Transverse colon (tissue), 4 donors: Measurements from ENCODE around the gene BCL2L13. TPM values are rescaled to one million over a fixed set of nuclear protein-coding genes. Genes with fewer than 3 reads are reported as not detected.

Source experiments
- DNase-seq: peaks from one replicate; pipeline ENCODE4 v3.0.0-alpha.2; 2019
- H3K27ac ChIP-seq, 4 donors: fragments of 200-600 bp; sonication (generic); 2 replicates each; pipeline ENCODE4 v1.5.1; 2016 to 2018; ENCODE audit warnings: inconsistent platforms in 4 of 4
- H3K27me3 ChIP-seq: fragments of 200-600 bp; sonication (generic); 2 replicates; pipeline ENCODE4 v1.5.1; 2017; ENCODE audit warnings: inconsistent platforms
- H3K36me3 ChIP-seq, 4 donors: fragments of 200-600 bp; sonication (generic); 2 replicates each; pipeline ENCODE4 v1.5.1; 2017 to 2019; ENCODE audit warnings: inconsistent platforms in 4 of 4
- H3K4me1 ChIP-seq, 4 donors: fragments of 200-600 bp; sonication (generic); 2 replicates each; pipeline ENCODE4 v1.5.1; 2017 to 2020; ENCODE audit warnings: inconsistent platforms in 4 of 4
- H3K4me3 ChIP-seq, 4 donors: fragments of 200-600 bp; sonication (generic); 1 replicate in 1 of 4; 2 replicates in 3 of 4; pipeline versions ENCODE4 v1.5.1 to v1.6.1; 2017 to 2019; ENCODE audit warnings: inconsistent platforms in 4 of 4
- H3K9me3 ChIP-seq, 2 donors: fragments of 200-600 bp; sonication (generic); 2 replicates each; pipeline ENCODE4 v1.5.1; 2017 to 2019; ENCODE audit warnings: inconsistent platforms in 2 of 2
- EP300 ChIP-seq: sonication (generic); formaldehyde crosslinking; IDR thresholded peaks from one replicate; pipeline ENCODE4 v1.6.1; 2017; ENCODE audit warnings: antibody characterized with exemption, low read depth
- POLR2A ChIP-seq: fragments of 450-650 bp; IDR thresholded peaks from one replicate; pipeline ENCODE4 v1.6.1; 2016; ENCODE audit warnings: antibody characterized with exemption, mild to moderate bottlenecking, moderate library complexity
- POLR2AphosphoS5 ChIP-seq, 3 donors: sonication (generic); formaldehyde crosslinking; IDR thresholded peaks; one replicate each; pipeline ENCODE4 v1.6.1; 2016; ENCODE audit warnings: antibody characterized with exemption in 3 of 3
- WGBS, 2 donors: methylation state at CpG; one replicate each; pipeline ENCODE4 v1.1.5; 2018; ENCODE audit warnings: low coverage in 1 of 2; 5-methylcytosine and 5-hydroxymethylcytosine counted together
- in situ Hi-C, 4 donors: fragments of 200-750 bp; cut with MboI; loops; one replicate each; pipeline versions ENCODE4 v1.15.0 to v1.15.1; 2017; ENCODE audit warnings: low sequenced_read_pairs in 3 of 4, low pct_ligation_motif_present in 1 of 4, low pct_unique_long_range_greater_than_20kb in 1 of 4
- intact Hi-C: fragments of 100-400 bp; cut with DNase I; formaldehyde crosslinking; loops from one replicate; pipeline ENCODE4 v1.15.1; 2023; ENCODE audit warnings: low total_unique reads
- total RNA-seq, 4 donors: library from RNA; depleted of rRNA; stranded (reverse); fragments of >200 nt; gene quantifications; one replicate each; pipeline ENCODE4 v1.1.0, GENCODE V29; 2016
- TF ChIP-seq, protein P1 (sequence below), 5 experiments: fragments of 200-600 bp in 3 of 5; fragments of 450-650 bp in 2 of 5; sonication (generic) in 3 of 5; IDR thresholded peaks; 1 replicate in 2 of 5; 2 replicates in 3 of 5; pipeline ENCODE4 v1.5.1; 2016 to 2017; ENCODE audit warnings: antibody characterized with exemption in 5 of 5, inconsistent platforms in 3 of 5, mild to moderate bottlenecking in 2 of 5, moderate library complexity in 1 of 5

The BCL2L13 gene
- total RNA-seq: 100 to 1,000 TPM in 1 of 4 donors, 10 to 100 TPM in 3; 44.0 to 115 (median 59.6) TPM

GRCh38 chr22:17638432-17639246, at the start of gene BCL2L13:
BCL2L13 (plus strand) TSS chr22:17638757; CDS start chr22:17655712, 16,955 bp downstream.
- in situ Hi-C loops: no loop called here
- WGBS, 2 donors: 0% methylated on average over 4 to 52 of the region's 70 CpGs

GRCh38 chr22:17589810-17590375, 48.7 kb upstream of the BCL2L13 start:
- Histone ChIP-seq H3K27me3 (no peaks in the 10 kb centered on the region), H3K9me3 (no peaks in the 10 kb centered on the region), H3K4me1 (no peaks in the 10 kb centered on the region), H3K27ac (no peak overlapping the region), H3K36me3 (peaks cover 0 to 38% (median 17%) of the 10 kb centered on the region in 4 donors), H3K4me3 (no peak overlapping the region)
- WGBS, 2 donors: 90 to 93% methylated on average over 4 to 10 of the region's 10 CpGs
- intact Hi-C loops: no loop called here
- no peak for DNase-seq
- no peak for TF ChIP-seq EP300
- TF ChIP-seq POLR2AphosphoS5 (IDR thresholded peaks at IDR 0.05): no peak
- TF ChIP-seq, protein P1, sequence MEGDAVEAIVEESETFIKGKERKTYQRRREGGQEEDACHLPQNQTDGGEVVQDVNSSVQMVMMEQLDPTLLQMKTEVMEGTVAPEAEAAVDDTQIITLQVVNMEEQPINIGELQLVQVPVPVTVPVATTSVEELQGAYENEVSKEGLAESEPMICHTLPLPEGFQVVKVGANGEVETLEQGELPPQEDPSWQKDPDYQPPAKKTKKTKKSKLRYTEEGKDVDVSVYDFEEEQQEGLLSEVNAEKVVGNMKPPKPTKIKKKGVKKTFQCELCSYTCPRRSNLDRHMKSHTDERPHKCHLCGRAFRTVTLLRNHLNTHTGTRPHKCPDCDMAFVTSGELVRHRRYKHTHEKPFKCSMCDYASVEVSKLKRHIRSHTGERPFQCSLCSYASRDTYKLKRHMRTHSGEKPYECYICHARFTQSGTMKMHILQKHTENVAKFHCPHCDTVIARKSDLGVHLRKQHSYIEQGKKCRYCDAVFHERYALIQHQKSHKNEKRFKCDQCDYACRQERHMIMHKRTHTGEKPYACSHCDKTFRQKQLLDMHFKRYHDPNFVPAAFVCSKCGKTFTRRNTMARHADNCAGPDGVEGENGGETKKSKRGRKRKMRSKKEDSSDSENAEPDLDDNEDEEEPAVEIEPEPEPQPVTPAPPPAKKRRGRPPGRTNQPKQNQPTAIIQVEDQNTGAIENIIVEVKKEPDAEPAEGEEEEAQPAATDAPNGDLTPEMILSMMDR (IDR thresholded peaks at IDR 0.05): no peak
- no peak for TF ChIP-seq POLR2A
- in situ Hi-C loops: no loop called here

More at GRCh38 chr22:17638432-17639246, at the start of gene BCL2L13:
- Histone ChIP-seq H3K4me3 (peak within 1 kb of the TSS; percentile 30 to 88 (median 68)), H3K4me1 (peaks cover 0 to 25% (median 17%) of the 10 kb centered on the region in 4 donors), H3K27me3 (no peaks in the 10 kb centered on the region), H3K36me3 (no peaks in the 10 kb centered on the region), H3K9me3 (no peaks in the 10 kb centered on the region), H3K27ac (peak within 1 kb of the TSS; percentile 97 to 99 (median 98))
- peak; percentile 95 for DNase-seq
- TF ChIP-seq, protein P1 (IDR thresholded peaks at IDR 0.05): peak in 1 of 5 experiments; percentile 9
- no peak for TF ChIP-seq EP300
- TF ChIP-seq POLR2A: peak; percentile 99
- TF ChIP-seq POLR2AphosphoS5 (IDR thresholded peaks at IDR 0.05): peak; percentile 98 to 99 (median 98)
- intact Hi-C loops: loop anchor here (10.0 kb wide), 1 partner anchor 84 kb away; no protein-coding TSS in a partner anchor

GRCh38 chr22:17590586-17590985, 48.0 kb upstream of the BCL2L13 start:
- Histone ChIP-seq H3K36me3 (peaks cover 0 to 38% (median 18%) of the 10 kb centered on the region in 4 donors), H3K9me3 (no peaks in the 10 kb centered on the region), H3K4me3 (no peak overlapping the region), H3K27me3 (no peaks in the 10 kb centered on the region), H3K27ac (no peak overlapping the region), H3K4me1 (no peaks in the 10 kb centered on the region)
- no peak for DNase-seq
- intact Hi-C loops (no loop called here), in situ Hi-C loops (no loop called here)
- 85 to 100% methylated on average over 1 to 5 of the region's 5 CpGs for WGBS, 2 donors
- TF ChIP-seq, protein P1 (IDR thresholded peaks at IDR 0.05): no peak
- TF ChIP-seq POLR2AphosphoS5 (IDR thresholded peaks at IDR 0.05): no peak
- TF ChIP-seq EP300: no peak

DNA sequence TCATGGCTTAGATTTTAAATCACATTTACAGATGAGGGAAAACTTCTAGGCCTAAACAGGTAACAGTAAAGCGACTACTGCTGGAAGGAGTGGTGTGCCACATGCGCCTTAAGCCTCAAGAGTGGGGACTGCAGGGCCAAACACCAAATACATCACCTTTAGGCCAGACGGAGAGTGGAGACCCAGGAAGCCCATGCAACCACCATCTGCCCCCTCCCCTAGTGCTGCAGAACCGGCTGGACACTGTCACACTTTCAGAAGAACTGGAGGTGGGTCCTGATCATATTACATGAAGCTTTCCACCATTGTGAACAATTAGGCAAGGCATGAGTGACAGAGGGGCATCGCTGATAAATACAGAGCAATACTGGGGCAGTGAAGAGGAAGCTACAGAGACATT, 46.4 kb upstream of the BCL2L13 start:
- WGBS, 2 donors: 89% methylated on average over 5 of the region's 5 CpGs; no CpG with 5 or more reads in 1 of the 2 donors
- Histone ChIP-seq H3K27me3 (no peaks in the 10 kb centered on the region), H3K27ac (no peak overlapping the region), H3K9me3 (no peaks in the 10 kb centered on the region), H3K4me1 (no peaks in the 10 kb centered on the region), H3K4me3 (no peak overlapping the region), H3K36me3 (peaks cover 0 to 55% (median 25%) of the 10 kb centered on the region in 4 donors)
- TF ChIP-seq POLR2AphosphoS5 (IDR thresholded peaks at IDR 0.05) (no peak), POLR2A (no peak), EP300 (no peak)
- TF ChIP-seq, protein P1 (IDR thresholded peaks at IDR 0.05): no peak
- in situ Hi-C loops: no loop called here
- DNase-seq: no peak
- intact Hi-C loops: no loop called here
